GM18951 (cell line): ENCODE data around the gene UNC79.

Experiments
- POLR2A ChIP-seq: IDR thresholded peaks from 4 replicates; pipeline ENCODE4 v1.6.1; 2011; ENCODE audit warnings: mild to moderate bottlenecking; ENCODE audit not compliant: insufficient read length, insufficient read depth; ENCODE audit errors: extremely low read depth
- in situ Hi-C: fragments of 300-500 bp; cut with MboI; formaldehyde crosslinking; loops from one replicate; pipeline ENCODE4 v1.12.0; 2022; ENCODE audit warnings: low sequenced_read_pairs, mixed read lengths, inconsistent platforms; ENCODE audit not compliant: unreplicated experiment

Gene UNC79

GRCh38 chr14:93727917-93728650 lies 297.3 kb downstream of the UNC79 start:
- in situ Hi-C loops = no loop called here

GRCh38 chr14:93728651-93729016 lies 297.9 kb downstream of the UNC79 start:
- TF ChIP-seq POLR2A = no peak
- in situ Hi-C loops = no loop called here

More at GRCh38 chr14:93727917-93728650, 297.3 kb downstream of the UNC79 start:
- no peak for TF ChIP-seq POLR2A

GRCh38 chr14:93729993-93730392 lies 299.3 kb downstream of the UNC79 start:
- in situ Hi-C loops = no loop called here
- no peak for TF ChIP-seq POLR2A

- in situ Hi-C loops = no loop called here
- TF ChIP-seq POLR2A = no peak
Observed at GRCh38 chr14:93731753-93732152, 301.0 kb downstream of the UNC79 start.

GRCh38 chr14:93732524-93732923 lies 301.8 kb downstream of the UNC79 start:
- TF ChIP-seq POLR2A = no peak
- in situ Hi-C loops = no loop called here

- in situ Hi-C loops = no loop called here
- TF ChIP-seq POLR2A = no peak
Observed at GRCh38 chr14:93733231-93733630, 302.5 kb downstream of the UNC79 start.

GRCh38 chr14:93733631-93734030 lies 302.9 kb downstream of the UNC79 start:
- TF ChIP-seq POLR2A = no peak
- in situ Hi-C loops = no loop called here

GRCh38 chr14:93734086-93734822 lies 303.5 kb downstream of the UNC79 start:
- in situ Hi-C loops = no loop called here
- no peak for TF ChIP-seq POLR2A

GRCh38 chr14:93735206-93735605 lies 304.5 kb downstream of the UNC79 start:
- TF ChIP-seq POLR2A = no peak
- in situ Hi-C loops = no loop called here

- in situ Hi-C loops = no loop called here
- TF ChIP-seq POLR2A = no peak
Observed at GRCh38 chr14:93736378-93737014, 305.8 kb downstream of the UNC79 start.

GRCh38 chr14:93737634-93738033 lies 306.9 kb downstream of the UNC79 start:
- in situ Hi-C loops = no loop called here
- no peak for TF ChIP-seq POLR2A

GRCh38 chr14:93741556-93742230 lies 311.0 kb downstream of the UNC79 start:
- in situ Hi-C loops = no loop called here
- TF ChIP-seq POLR2A = no peak

GRCh38 chr14:93742761-93743160 lies 312.0 kb downstream of the UNC79 start:
- in situ Hi-C loops = no loop called here
- no peak for TF ChIP-seq POLR2A
